ENCODE measurements around the gene LRP8. TPM values are rescaled to one million over a fixed set of nuclear protein-coding genes. Genes with fewer than 3 reads are reported as not detected.

The LRP8 gene
- total and polyA plus RNA-seq, 2 donors (not counting 1 experiment from before 2014, with no cell fraction given): 7.8 to 9.4 TPM

- Mint-ChIP-seq H3K9me3 (ENCODE audit: insufficient read depth) (no peaks in the 10 kb centered on the region), H3K27ac (no peak overlapping the region), H3K4me1 (peaks cover 16% of the 10 kb centered on the region), H3K4me3 (no peak overlapping the region), H3K27me3 (no peaks in the 10 kb centered on the region)
- Histone ChIP-seq H3K27ac (ENCODE audit: low read length in 2 of 2) (no peak overlapping the region), H4K20me1 (ENCODE audit: control insufficient read depth, insufficient read depth, low read length, poor library complexity, severe bottlenecking) (no peaks in the 10 kb centered on the region), H3K4me1 (ENCODE audit: control insufficient read depth in 2 of 2, insufficient read depth in 2 of 2, low read length in 2 of 2) (peaks cover 13 to 20% of the 10 kb centered on the region in 2 donors), H3K9ac (ENCODE audit: low read length) (no peak overlapping the region), H3K79me2 (ENCODE audit: control insufficient read depth, insufficient read depth, low read length) (no peaks in the 10 kb centered on the region), H3K9me3 (ENCODE audit: control extremely low read depth in 1 of 3, control insufficient read depth in 2 of 3, insufficient read depth in 1 of 3, low read length in 2 of 3) (no peaks in the 10 kb centered on the region), H3K4me2 (replicated peaks; ENCODE audit: low read depth, low read length, poor library complexity, severe bottlenecking) (no peak overlapping the region), H2AFZ (ENCODE audit: insufficient read depth, low read depth, low read length, poor library complexity, severe bottlenecking) (no peak overlapping the region), H3K27me3 (replicated peaks in 1 of 4; ENCODE audit: control extremely low read depth in 1 of 4, control insufficient read depth in 3 of 4, insufficient read depth in 4 of 4, low read length in 3 of 4) (no peaks in the 10 kb centered on the region), H3K4me3 (ENCODE audit: control extremely low read depth in 1 of 5, extremely low read depth in 1 of 5, insufficient read depth in 1 of 5, low read depth in 2 of 5, low read length in 4 of 5) (no peak overlapping the region), H3K36me3 (replicated peaks in 1 of 2; ENCODE audit: control extremely low read depth in 1 of 2, control insufficient read depth in 1 of 2, extremely low read depth in 1 of 2, insufficient read depth in 2 of 2, low read length in 1 of 2) (no peaks in the 10 kb centered on the region)
- ChIA-PET POLR2A (no interaction called here), CTCF (interaction anchor here (2.5 kb wide), 1 partner anchor 18 kb away, joined by 11 read pairs; no protein-coding TSS in a partner anchor)
- DNase-seq (no peak), ATAC-seq (ENCODE audit: low read depth) (no peak)
- TF ChIP-seq CTCF (IDR thresholded peaks at IDR 0.05): no peak
- no peak for TF ChIP-seq EZH2 (IDR thresholded peaks at IDR 0.05; ENCODE audit: borderline replicate concordance, insufficient read depth, low read depth, low read length, poor library complexity, severe bottlenecking)
- intact Hi-C loops (cut with micrococcal nuclease): no loop called here
- 69% methylated on average over 10 of the region's 12 CpGs for WGBS (ENCODE audit: insufficient coverage)
Measured at GRCh38 chr1:53296117-53296749, 31.6 kb downstream of the LRP8 start.

- Histone ChIP-seq H3K9ac (ENCODE audit: low read length) (no peak overlapping the region), H3K9me3 (ENCODE audit: control extremely low read depth in 1 of 3, control insufficient read depth in 2 of 3, insufficient read depth in 1 of 3, low read length in 2 of 3) (no peaks in the 10 kb centered on the region), H3K27me3 (replicated peaks in 1 of 4; ENCODE audit: control extremely low read depth in 1 of 4, control insufficient read depth in 3 of 4, insufficient read depth in 4 of 4, low read length in 3 of 4) (no peaks in the 10 kb centered on the region), H4K20me1 (ENCODE audit: control insufficient read depth, insufficient read depth, low read length, poor library complexity, severe bottlenecking) (no peaks in the 10 kb centered on the region), H3K4me3 (ENCODE audit: control extremely low read depth in 1 of 5, extremely low read depth in 1 of 5, insufficient read depth in 1 of 5, low read depth in 2 of 5, low read length in 4 of 5) (no peak overlapping the region), H3K79me2 (ENCODE audit: control insufficient read depth, insufficient read depth, low read length) (no peaks in the 10 kb centered on the region), H3K27ac (ENCODE audit: low read length in 2 of 2) (no peak overlapping the region), H2AFZ (ENCODE audit: insufficient read depth, low read depth, low read length, poor library complexity, severe bottlenecking) (no peak overlapping the region), H3K4me1 (ENCODE audit: control insufficient read depth in 2 of 2, insufficient read depth in 2 of 2, low read length in 2 of 2) (peaks cover 13 to 20% of the 10 kb centered on the region in 2 donors), H3K4me2 (replicated peaks; ENCODE audit: low read depth, low read length, poor library complexity, severe bottlenecking) (no peak overlapping the region), H3K36me3 (replicated peaks in 1 of 2; ENCODE audit: control extremely low read depth in 1 of 2, control insufficient read depth in 1 of 2, extremely low read depth in 1 of 2, insufficient read depth in 2 of 2, low read length in 1 of 2) (no peaks in the 10 kb centered on the region)
- ChIA-PET POLR2A (no interaction called here), CTCF (interaction anchor here (2.5 kb wide), 1 partner anchor 18 kb away, joined by 11 read pairs; no protein-coding TSS in a partner anchor)
- intact Hi-C loops (cut with micrococcal nuclease): no loop called here
- DNase-seq (no peak), ATAC-seq (ENCODE audit: low read depth) (no peak)
- no peaks in the 10 kb centered on the region for H3K27me3 Mint-ChIP-seq
- H3K9me3 Mint-ChIP-seq (ENCODE audit: insufficient read depth): no peaks in the 10 kb centered on the region
- peaks cover 16% of the 10 kb centered on the region for H3K4me1 Mint-ChIP-seq
- no peak overlapping the region for H3K4me3 Mint-ChIP-seq
- 66% methylated on average over 2 of the region's 4 CpGs for WGBS (ENCODE audit: insufficient coverage)
- no peak for TF ChIP-seq CTCF (IDR thresholded peaks at IDR 0.05)
- TF ChIP-seq EZH2 (IDR thresholded peaks at IDR 0.05; ENCODE audit: borderline replicate concordance, insufficient read depth, low read depth, low read length, poor library complexity, severe bottlenecking): no peak
- H3K27ac Mint-ChIP-seq: no peak overlapping the region
Measured at GRCh38 chr1:53295726-53296116, 32.1 kb downstream of the LRP8 start.

All from B cell (primary cell).